GM12878 (cell line): ENCODE measurements around the gene ATP2C2. TPM values are rescaled to one million over a fixed set of nuclear protein-coding genes. Genes with fewer than 3 reads are reported as not detected.

ENCODE experiments used
- ATAC-seq: fragments of 200-7000 bp; cut with Tn5 transposase; 3 replicates; pipeline ENCODE4 v1.9.1; 2020; ENCODE audit warnings: mild to moderate bottlenecking, moderate library complexity
- BruUV-seq: library from RNA; stranded (reverse); fragments of 400-500 nt; replicated peaks from 2 replicates; lab custom pipeline; 2021; lab: Mats Ljungman, UMichigan
- CTCF ChIA-PET: fragments of 300-600 bp; sonication (Branson Sonifier 250); formaldehyde crosslinking; extraction: SDS; loops from one replicate; lab custom pipeline; 2021; ENCODE audit warnings: inconsistent platforms; lab: Yijun Ruan, JAX
- POLR2A ChIA-PET: fragments of 350-600 bp; formaldehyde crosslinking; extraction: SDS; loops from one replicate; lab custom pipeline; 2021; ENCODE audit warnings: inconsistent platforms; lab: Charles Lee
- RAD21 ChIA-PET: fragments of 300-600 bp; sonication (Branson Sonifier 250); formaldehyde crosslinking; loops from one replicate; lab custom pipeline; 2023; ENCODE audit warnings: antibody characterized with exemption; ENCODE audit not compliant: unreplicated experiment; lab: Charles Lee
- SMC1A ChIA-PET: fragments of 300-600 bp; sonication (Branson Sonifier 250); formaldehyde crosslinking; loops from one replicate; lab custom pipeline; 2023; ENCODE audit not compliant: unreplicated experiment, uncharacterized antibody; lab: Charles Lee
- DNase-seq: peaks from one replicate; pipeline ENCODE4 v3.0.0-alpha.2; 2011; ENCODE audit warnings: low read depth, low spot score
- FAIRE-seq: peaks from 3 replicates; lab custom pipeline; 2011; peaks lifted over from hg19 to GRCh38; lab: Jason Lieb, UNC
- H2AFZ ChIP-seq: 2 replicates; pipeline ENCODE4 v1.6.0; 2011; ENCODE audit warnings: low read depth, low read length, control low read depth; ENCODE audit not compliant: control insufficient read depth
- H3K27ac ChIP-seq: 2 replicates; pipeline ENCODE4 v1.5.1; 2011; ENCODE audit warnings: control low read depth; ENCODE audit not compliant: control insufficient read depth, insufficient read depth
- H3K27me3 ChIP-seq, 2 experiments: replicated peaks in 1 of 2; 2 replicates each; pipeline versions ENCODE4 v1.6.0 to v1.6.1; 2011; ENCODE audit warnings: low read length in 1 of 2; ENCODE audit not compliant: control insufficient read depth in 2 of 2, insufficient read depth in 2 of 2
- H3K36me3 ChIP-seq, 2 experiments: 2 replicates each; pipeline ENCODE4 v1.5.1; 2011; ENCODE audit warnings: low read length in 1 of 2; ENCODE audit not compliant: control insufficient read depth in 2 of 2, insufficient read depth in 2 of 2
- H3K4me1 ChIP-seq: 2 replicates; pipeline ENCODE4 v1.6.1; 2011; ENCODE audit warnings: mild to moderate bottlenecking, low read length, moderate library complexity, mixed read lengths; ENCODE audit not compliant: control insufficient read depth, insufficient read depth
- H3K4me2 ChIP-seq: 2 replicates; pipeline ENCODE4 v1.6.0; 2011; ENCODE audit warnings: control low read depth; ENCODE audit not compliant: control insufficient read depth, insufficient read depth
- H3K4me3 ChIP-seq: fragments of 200-600 bp; sonication (generic); 2 replicates; pipeline ENCODE4 v1.5.1; 2016
- H3K79me2 ChIP-seq: 2 replicates; pipeline ENCODE4 v1.6.0; 2011; ENCODE audit warnings: low read length; ENCODE audit not compliant: control insufficient read depth, insufficient read depth
- H3K9ac ChIP-seq: 2 replicates; pipeline ENCODE4 v1.8.0; 2011; ENCODE audit warnings: low read length, control low read depth, mixed read lengths; ENCODE audit not compliant: control insufficient read depth, insufficient read depth
- H3K9me3 ChIP-seq: replicated peaks from 3 replicates; pipeline ENCODE4 v1.5.1; 2011; ENCODE audit warnings: mild to moderate bottlenecking, low read length; ENCODE audit not compliant: control insufficient read depth, insufficient read depth
- H4K20me1 ChIP-seq: 2 replicates; pipeline ENCODE4 v1.6.0; 2011; ENCODE audit not compliant: control insufficient read depth, insufficient read depth
- CBFB ChIP-seq: IDR thresholded peaks from 2 replicates; pipeline ENCODE4 v1.6.1; 2016; ENCODE audit warnings: antibody characterized with exemption, low read depth
- E2F8 ChIP-seq: fragments of 450-650 bp; IDR thresholded peaks from 2 replicates; pipeline ENCODE4 v1.6.1; 2018; ENCODE audit warnings: mild to moderate bottlenecking, low read depth, moderate library complexity; ENCODE audit not compliant: partially characterized antibody
- HDAC6 ChIP-seq: fragments of 200-600 bp; sonication (generic); IDR thresholded peaks from one replicate; pipeline ENCODE4 v1.8.0; 2017; ENCODE audit warnings: antibody characterized with exemption; ENCODE audit not compliant: unreplicated experiment
- IKZF1 ChIP-seq: fragments of 450-650 bp; conservative IDR thresholded peaks from 2 replicates; pipeline ENCODE4 v1.6.1; 2017; ENCODE audit warnings: antibody characterized with exemption, mild to moderate bottlenecking
- KLF5 ChIP-seq: fragments of 450-650 bp; IDR thresholded peaks from 2 replicates; pipeline ENCODE4 v1.6.1; 2014; ENCODE audit warnings: mild to moderate bottlenecking; ENCODE audit not compliant: partially characterized antibody
- LARP7 ChIP-seq: fragments of 450-650 bp; IDR thresholded peaks from 2 replicates; pipeline ENCODE4 v1.6.1; 2017; ENCODE audit warnings: mild to moderate bottlenecking
- NFYA ChIP-seq: IDR thresholded peaks from 2 replicates; pipeline ENCODE4 v1.6.1; 2011; ENCODE audit warnings: low read depth, mild to moderate bottlenecking, low read length, improper control_type of control experiment, borderline replicate concordance
- RAD51 ChIP-seq: fragments of 450-650 bp; IDR thresholded peaks from 2 replicates; pipeline ENCODE4 v1.6.1; 2016; ENCODE audit warnings: moderate library complexity, mild to moderate bottlenecking, inconsistent platforms
- SIN3A ChIP-seq: IDR thresholded peaks from 2 replicates; pipeline ENCODE4 v1.6.1; 2012; ENCODE audit warnings: low read depth, low read length, improper control_type of control experiment
- STAT1 ChIP-seq: fragments of 450-650 bp; conservative IDR thresholded peaks from 2 replicates; pipeline ENCODE4 v1.6.1; 2014; ENCODE audit warnings: antibody characterized with exemption, mild to moderate bottlenecking
- TAF1 ChIP-seq: IDR thresholded peaks from 2 replicates; pipeline ENCODE4 v1.6.1; 2011; ENCODE audit warnings: mild to moderate bottlenecking, low read depth, low read length, borderline replicate concordance
- USF1 ChIP-seq: IDR thresholded peaks from 2 replicates; pipeline ENCODE4 v1.6.1; 2011; ENCODE audit warnings: borderline replicate concordance, low read depth, mild to moderate bottlenecking, moderate library complexity, mixed read lengths, low read length; ENCODE audit not compliant: insufficient read depth; ENCODE audit errors: extremely low read length
- WGBS: methylation state at CpG from one replicate; pipeline ENCODE4 v1.1.6; 2016; ENCODE audit warnings: low lambda C conversion rate; ENCODE audit not compliant: insufficient replicate concordance, insufficient coverage; ENCODE audit errors: missing lambda C conversion rate; 5-methylcytosine and 5-hydroxymethylcytosine counted together
- in situ Hi-C: fragments of 300-500 bp; cut with MboI; formaldehyde crosslinking; loops from 9 replicates; pipeline ENCODE4 v1.14.3; 2018; ENCODE audit warnings: mixed read lengths
- intact Hi-C: fragments of 100-400 bp; cut with micrococcal nuclease; formaldehyde crosslinking; loops from one replicate; pipeline ENCODE4 v1.14.2; 2022; ENCODE audit not compliant: unreplicated experiment
- polyA plus RNA-seq, 11 experiments: library from polyadenylated mRNA; depleted of rRNA in 4 of 11; unstranded in 6 of 11; stranded (reverse) in 5 of 11; fragments of >200 nt; fragmentation: Nextera tagmentation in 4 of 11; fragmentation: Illumina TruSeq in 1 of 11; extraction: Ambion mirVana in 4 of 11; extraction: Trizol in 1 of 11; gene quantifications; 1 replicate in 1 of 11; 2 replicates in 10 of 11; pipeline versions ENCODE4 v1.2.1 to v1.2.3, GENCODE V29; 2011 to 2016; ENCODE audit warnings: inconsistent platforms in 2 of 11, missing spikeins in 2 of 11, low read depth in 1 of 11
- total RNA-seq, 4 experiments: library from RNA; depleted of rRNA in 3 of 4; stranded (reverse); fragments of >200 nt in 3 of 4; fragmentation: Illumina TruSeq in 1 of 4; extraction: Trizol in 1 of 4; gene quantifications; 2 replicates each; pipeline versions ENCODE4 v1.2.1 to v1.2.3, GENCODE V29; 2013 to 2021
- TF ChIP-seq, protein P1 (sequence below), 3 experiments: IDR thresholded peaks in 2 of 3; conservative IDR thresholded peaks in 1 of 3; 2 replicates each; pipeline ENCODE4 v1.5.1; 2011; ENCODE audit warnings: low read depth in 3 of 3, low read length in 3 of 3, mild to moderate bottlenecking in 3 of 3, control low read depth in 2 of 3, moderate library complexity in 2 of 3, inconsistent platforms in 1 of 3, mixed read lengths in 1 of 3; ENCODE audit not compliant: control insufficient read depth in 2 of 3, insufficient read depth in 1 of 3; ENCODE audit errors: extremely low read depth in 1 of 3
- TF ChIP-seq, protein P2 (sequence below): fragments of 450-650 bp; IDR thresholded peaks from 2 replicates; pipeline ENCODE4 v1.6.1; 2016; ENCODE audit warnings: mild to moderate bottlenecking, moderate library complexity, borderline replicate concordance

ATP2C2 gene
- total and polyA plus RNA-seq, 10 of the 15 experiments (the other 5 are each of a cell fraction or from before 2014, with no cell fraction given), result 0.05 to 0.19 TPM; not detected in 8

GRCh38 chr16:84361546-84361945 is 6.8 kb upstream of the ATP2C2 start:
- Histone ChIP-seq H3K4me1 (no peaks in the 10 kb centered on the region), H2AFZ (no peak overlapping the region), H4K20me1 (no peaks in the 10 kb centered on the region), H3K9me3 (no peaks in the 10 kb centered on the region; the same call in 2 of the 3 replicates), H3K9ac (no peak overlapping the region), H3K36me3 (no peaks in the 10 kb centered on the region), H3K27me3 (no peaks in the 10 kb centered on the region; a peak in 1 of 4 replicates), H3K4me2 (no peak overlapping the region), H3K27ac (no peak overlapping the region), H3K4me3 (no peak overlapping the region), H3K79me2 (no peaks in the 10 kb centered on the region)
- intact Hi-C loops (no loop called here), in situ Hi-C loops (no loop called here)
- ATAC-seq, result no peak
- ChIA-PET RAD21 (no interaction called here), SMC1A (no interaction called here), CTCF (no interaction called here), POLR2A (no interaction called here)
- no peak for FAIRE-seq
- WGBS, result 35% methylated on average over 5 of the region's 5 CpGs
- no TSS peak for BruUV-seq
- DNase-seq, result no peak
- no peak for TF ChIP-seq RAD51
- TF ChIP-seq HDAC6, result no peak
- no peak for TF ChIP-seq TAF1
- TF ChIP-seq STAT1, result no peak
- no peak for TF ChIP-seq IKZF1
- TF ChIP-seq USF1, result no peak
- TF ChIP-seq, protein P1, sequence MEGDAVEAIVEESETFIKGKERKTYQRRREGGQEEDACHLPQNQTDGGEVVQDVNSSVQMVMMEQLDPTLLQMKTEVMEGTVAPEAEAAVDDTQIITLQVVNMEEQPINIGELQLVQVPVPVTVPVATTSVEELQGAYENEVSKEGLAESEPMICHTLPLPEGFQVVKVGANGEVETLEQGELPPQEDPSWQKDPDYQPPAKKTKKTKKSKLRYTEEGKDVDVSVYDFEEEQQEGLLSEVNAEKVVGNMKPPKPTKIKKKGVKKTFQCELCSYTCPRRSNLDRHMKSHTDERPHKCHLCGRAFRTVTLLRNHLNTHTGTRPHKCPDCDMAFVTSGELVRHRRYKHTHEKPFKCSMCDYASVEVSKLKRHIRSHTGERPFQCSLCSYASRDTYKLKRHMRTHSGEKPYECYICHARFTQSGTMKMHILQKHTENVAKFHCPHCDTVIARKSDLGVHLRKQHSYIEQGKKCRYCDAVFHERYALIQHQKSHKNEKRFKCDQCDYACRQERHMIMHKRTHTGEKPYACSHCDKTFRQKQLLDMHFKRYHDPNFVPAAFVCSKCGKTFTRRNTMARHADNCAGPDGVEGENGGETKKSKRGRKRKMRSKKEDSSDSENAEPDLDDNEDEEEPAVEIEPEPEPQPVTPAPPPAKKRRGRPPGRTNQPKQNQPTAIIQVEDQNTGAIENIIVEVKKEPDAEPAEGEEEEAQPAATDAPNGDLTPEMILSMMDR (IDR thresholded peaks at IDR 0.05 in 2 of 3, conservative IDR thresholded peaks at IDR 0.05 in 1 of 3; ENCODE audit: control insufficient read depth in 2 of 3, extremely low read depth in 1 of 3, insufficient read depth in 1 of 3, low read depth in 3 of 3, low read length in 3 of 3), result no peak
- TF ChIP-seq KLF5, result no peak
- TF ChIP-seq, protein P2, sequence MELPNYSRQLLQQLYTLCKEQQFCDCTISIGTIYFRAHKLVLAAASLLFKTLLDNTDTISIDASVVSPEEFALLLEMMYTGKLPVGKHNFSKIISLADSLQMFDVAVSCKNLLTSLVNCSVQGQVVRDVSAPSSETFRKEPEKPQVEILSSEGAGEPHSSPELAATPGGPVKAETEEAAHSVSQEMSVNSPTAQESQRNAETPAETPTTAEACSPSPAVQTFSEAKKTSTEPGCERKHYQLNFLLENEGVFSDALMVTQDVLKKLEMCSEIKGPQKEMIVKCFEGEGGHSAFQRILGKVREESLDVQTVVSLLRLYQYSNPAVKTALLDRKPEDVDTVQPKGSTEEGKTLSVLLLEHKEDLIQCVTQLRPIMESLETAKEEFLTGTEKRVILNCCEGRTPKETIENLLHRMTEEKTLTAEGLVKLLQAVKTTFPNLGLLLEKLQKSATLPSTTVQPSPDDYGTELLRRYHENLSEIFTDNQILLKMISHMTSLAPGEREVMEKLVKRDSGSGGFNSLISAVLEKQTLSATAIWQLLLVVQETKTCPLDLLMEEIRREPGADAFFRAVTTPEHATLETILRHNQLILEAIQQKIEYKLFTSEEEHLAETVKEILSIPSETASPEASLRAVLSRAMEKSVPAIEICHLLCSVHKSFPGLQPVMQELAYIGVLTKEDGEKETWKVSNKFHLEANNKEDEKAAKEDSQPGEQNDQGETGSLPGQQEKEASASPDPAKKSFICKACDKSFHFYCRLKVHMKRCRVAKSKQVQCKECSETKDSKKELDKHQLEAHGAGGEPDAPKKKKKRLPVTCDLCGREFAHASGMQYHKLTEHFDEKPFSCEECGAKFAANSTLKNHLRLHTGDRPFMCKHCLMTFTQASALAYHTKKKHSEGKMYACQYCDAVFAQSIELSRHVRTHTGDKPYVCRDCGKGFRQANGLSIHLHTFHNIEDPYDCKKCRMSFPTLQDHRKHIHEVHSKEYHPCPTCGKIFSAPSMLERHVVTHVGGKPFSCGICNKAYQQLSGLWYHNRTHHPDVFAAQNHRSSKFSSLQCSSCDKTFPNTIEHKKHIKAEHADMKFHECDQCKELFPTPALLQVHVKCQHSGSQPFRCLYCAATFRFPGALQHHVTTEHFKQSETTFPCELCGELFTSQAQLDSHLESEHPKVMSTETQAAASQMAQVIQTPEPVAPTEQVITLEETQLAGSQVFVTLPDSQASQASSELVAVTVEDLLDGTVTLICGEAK, result no peak
- TF ChIP-seq LARP7, result no peak
- TF ChIP-seq E2F8, result no peak
- no peak for TF ChIP-seq SIN3A
- TF ChIP-seq NFYA, result no peak
- TF ChIP-seq CBFB, result no peak
